ENCODE data around the gene NOX5. TPM values are rescaled to one million over a fixed set of nuclear protein-coding genes. Genes with fewer than 3 reads are reported as not detected.

NOX5 gene
- total RNA-seq, 1 donor from 2014 or later = 0.20 TPM

- Mint-ChIP-seq H3K4me3 (no peak overlapping the region), H3K27ac (no peak overlapping the region), H3K36me3 (no peaks in the 10 kb centered on the region), H3K9me3 (no peaks in the 10 kb centered on the region), H3K4me1 (peaks cover 10% of the 10 kb centered on the region), H3K27me3 (ENCODE audit: low read depth) (peaks cover 29% of the 10 kb centered on the region)
- no peak for TF ChIP-seq CTCF (IDR thresholded peaks at IDR 0.05; ENCODE audit: unreplicated experiment)
- no peak for DNase-seq (ENCODE audit: low spot score in 2 of 2, unreplicated experiment in 2 of 2)
Measured at GRCh38 chr15:69056365-69056764, 41.9 kb downstream of the NOX5 start.

- Mint-ChIP-seq H3K27ac (no peak overlapping the region), H3K4me1 (peaks cover 13% of the 10 kb centered on the region), H3K4me3 (no peak overlapping the region), H3K36me3 (no peaks in the 10 kb centered on the region), H3K27me3 (ENCODE audit: low read depth) (peaks cover 29% of the 10 kb centered on the region), H3K9me3 (no peaks in the 10 kb centered on the region)
- peak; percentile 93 for TF ChIP-seq CTCF (IDR thresholded peaks at IDR 0.05; ENCODE audit: unreplicated experiment)
- DNase-seq (ENCODE audit: low spot score in 2 of 2, unreplicated experiment in 2 of 2) = peak; percentile 78 to 91
Measured at GRCh38 chr15:69058830-69059556, 44.5 kb downstream of the NOX5 start.

- Mint-ChIP-seq H3K27ac (no peak overlapping the region), H3K9me3 (no peaks in the 10 kb centered on the region), H3K36me3 (no peaks in the 10 kb centered on the region), H3K27me3 (ENCODE audit: low read depth) (peaks cover 29% of the 10 kb centered on the region), H3K4me1 (peaks cover 13% of the 10 kb centered on the region), H3K4me3 (no peak overlapping the region)
- no peak for TF ChIP-seq CTCF (IDR thresholded peaks at IDR 0.05; ENCODE audit: unreplicated experiment)
- no peak for DNase-seq (ENCODE audit: low spot score in 2 of 2, unreplicated experiment in 2 of 2)
Measured at GRCh38 chr15:69059557-69059943, 45.1 kb downstream of the NOX5 start.

GRCh38 chr15:69060041-69060481 is 45.6 kb downstream of the NOX5 start:
- Mint-ChIP-seq H3K4me1 (peaks cover 13% of the 10 kb centered on the region), H3K27me3 (ENCODE audit: low read depth) (peaks cover 29% of the 10 kb centered on the region), H3K9me3 (no peaks in the 10 kb centered on the region), H3K4me3 (no peak overlapping the region), H3K27ac (no peak overlapping the region), H3K36me3 (no peaks in the 10 kb centered on the region)
- TF ChIP-seq CTCF (IDR thresholded peaks at IDR 0.05; ENCODE audit: unreplicated experiment) = no peak
- DNase-seq (ENCODE audit: low spot score in 2 of 2, unreplicated experiment in 2 of 2) = no peak

GRCh38 chr15:69060744-69061143 is 46.2 kb downstream of the NOX5 start:
- Mint-ChIP-seq H3K27me3 (ENCODE audit: low read depth) (peaks cover 29% of the 10 kb centered on the region), H3K36me3 (no peaks in the 10 kb centered on the region), H3K27ac (no peak overlapping the region), H3K9me3 (no peaks in the 10 kb centered on the region), H3K4me3 (no peak overlapping the region), H3K4me1 (peaks cover 13% of the 10 kb centered on the region)
- no peak for DNase-seq (ENCODE audit: low spot score in 2 of 2, unreplicated experiment in 2 of 2)
- TF ChIP-seq CTCF (IDR thresholded peaks at IDR 0.05; ENCODE audit: unreplicated experiment) = no peak

Data from mesothelial cell of epicardium (in vitro differentiated cells).